Stimulated activated CD4-positive, alpha-beta T cell treated with anti-CD3 and anti-CD28 coated beads, TNF-alpha, amount 100 ng/mL, for 24 hours (primary cell): ENCODE results near the gene G2E3.

Experiments used
- DNase-seq, 3 experiments: peaks; one replicate each; pipeline ENCODE4 v3.0.0-alpha.2; 2020; ENCODE audit warnings: low read depth in 3 of 3

Gene G2E3

DNA sequence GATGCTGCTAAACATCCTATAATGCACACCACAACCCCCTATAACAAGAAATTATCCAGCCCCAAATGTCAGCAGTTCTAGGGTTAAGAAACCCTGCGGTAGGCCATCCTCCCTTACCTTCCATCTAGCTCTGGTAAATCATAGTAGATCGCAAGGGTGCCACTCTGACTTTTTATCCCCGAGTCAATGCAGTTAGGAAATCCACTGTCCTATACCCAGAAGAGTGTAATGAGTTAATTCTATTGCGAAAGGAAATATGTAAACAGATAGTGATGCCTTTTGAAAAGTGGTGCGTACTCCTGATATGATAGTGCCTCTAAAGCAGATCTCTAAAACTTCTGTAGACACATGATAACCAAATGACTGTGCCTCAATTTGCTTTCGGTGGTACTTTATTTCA, 93.0 kb downstream of the G2E3 start:
- no peak for DNase-seq

DNA sequence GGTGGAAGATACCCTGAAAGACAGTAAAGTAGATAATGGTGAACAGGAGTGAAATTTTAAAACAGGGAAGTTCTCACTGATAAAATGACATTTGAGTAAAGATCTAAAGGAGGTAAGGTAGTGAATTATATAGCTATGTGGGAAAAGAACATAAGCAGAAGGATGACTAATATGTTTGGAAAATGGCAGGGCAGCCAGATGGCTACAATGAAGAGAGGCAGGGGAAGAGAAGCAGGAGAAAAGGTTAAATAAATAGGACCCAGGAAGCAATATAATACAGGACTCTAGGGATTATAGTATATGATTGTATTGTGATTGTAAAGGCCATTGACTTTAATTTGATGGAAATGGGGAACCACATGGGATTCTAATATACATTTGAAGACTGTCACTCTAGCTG, 96.2 kb downstream of the G2E3 start:
- no peak for DNase-seq

DNA sequence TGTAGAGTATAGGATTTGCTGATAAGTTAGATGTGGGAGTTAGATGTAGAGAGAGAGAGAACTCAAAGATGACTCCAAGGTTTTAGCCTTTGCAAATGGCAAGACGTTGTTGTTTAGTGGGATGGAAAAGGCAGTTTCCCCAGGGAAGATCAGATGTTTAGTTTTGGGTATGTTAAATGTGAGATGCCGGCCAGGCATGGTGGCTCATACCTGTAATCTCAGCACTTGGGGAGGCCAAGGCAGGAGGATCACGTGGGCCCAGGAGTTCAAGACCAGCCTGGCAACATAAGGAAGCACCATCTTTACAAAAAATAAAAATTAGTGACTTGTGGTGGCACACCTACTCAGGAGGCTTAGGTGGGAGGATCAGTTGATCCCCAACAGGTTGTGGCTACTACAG, 96.7 kb downstream of the G2E3 start:
- DNase-seq: no peak

DNA sequence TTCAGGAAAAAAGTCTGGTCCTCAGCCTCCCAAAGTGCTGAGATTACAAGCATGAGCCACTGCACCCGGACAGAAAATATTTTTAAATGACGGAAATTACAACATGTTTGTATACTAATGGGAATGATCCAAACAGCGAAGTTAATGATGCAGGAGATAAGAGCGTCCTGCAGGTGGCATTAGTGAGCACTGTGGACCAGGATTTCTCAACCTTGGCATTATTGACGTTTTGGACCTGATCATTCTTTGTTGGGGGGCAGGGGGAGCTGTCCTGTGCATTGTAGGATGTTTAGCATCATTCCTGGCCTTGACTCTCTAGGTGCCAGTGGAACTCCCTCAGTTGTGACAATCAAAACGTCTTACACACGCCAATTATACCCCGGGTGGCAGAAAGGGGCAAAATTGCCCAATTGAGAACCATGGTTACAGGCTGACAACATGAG, 97.3 kb downstream of the G2E3 start:
- peak in 1 of 3 experiments; percentile 7 for DNase-seq

- no peak for DNase-seq
Measured at GRCh38 chr14:30657050-30657449, 98.1 kb downstream of the G2E3 start.

DNA sequence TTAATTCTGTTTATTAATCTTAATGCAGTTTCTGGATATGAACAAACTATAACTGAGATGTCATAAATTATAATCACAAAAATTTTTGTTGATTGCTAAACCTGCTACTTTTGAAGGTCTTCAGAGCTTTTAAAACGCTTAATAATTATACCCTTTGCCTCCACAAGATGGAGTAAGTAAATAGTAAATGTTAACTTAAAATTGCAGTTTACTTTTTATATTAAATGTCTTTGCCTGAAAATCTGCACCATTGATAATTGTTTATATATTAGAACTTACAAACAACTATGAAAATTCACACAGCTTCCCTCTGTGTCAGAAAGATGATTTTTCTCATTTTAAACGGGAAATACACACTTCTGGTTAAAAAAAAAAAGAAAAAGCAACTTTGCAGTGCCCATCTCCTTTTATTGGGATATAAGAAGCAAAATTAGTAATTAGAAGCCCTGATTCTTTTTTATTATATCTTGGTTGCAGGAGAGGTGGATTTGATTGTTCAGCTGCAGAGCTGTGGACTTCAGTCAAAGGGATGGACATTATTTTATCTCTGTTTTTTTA, 98.7 kb downstream of the G2E3 start:
- no peak for DNase-seq

DNA sequence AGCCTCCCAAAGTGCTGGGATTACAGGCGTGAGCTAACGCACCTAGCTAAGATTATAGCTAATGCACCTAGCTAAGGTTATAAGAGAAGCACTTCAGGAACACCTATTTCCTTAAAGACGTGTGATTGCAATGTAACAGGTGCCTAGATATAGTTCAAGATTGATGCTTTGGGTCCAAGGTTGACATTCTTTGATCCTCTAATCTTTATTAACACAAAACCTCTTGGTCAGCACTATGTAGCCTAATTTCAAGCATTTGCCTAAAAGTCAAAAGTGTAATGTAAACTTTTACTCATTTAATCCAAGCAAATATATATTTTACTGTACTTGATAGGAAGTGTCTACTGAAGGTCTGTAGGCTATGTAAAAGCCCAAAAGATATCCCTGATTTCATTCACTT, 99.7 kb downstream of the G2E3 start:
- no peak for DNase-seq

- DNase-seq: no peak
Measured at GRCh38 chr14:30669594-30669993, 110.6 kb downstream of the G2E3 start.
